GM23248 (cell line): ENCODE data around the gene TMEM145. TPM values are rescaled to one million over a fixed set of nuclear protein-coding genes. Genes with fewer than 3 reads are reported as not detected.

ENCODE experiments used
- DNase-seq: peaks from one replicate; pipeline ENCODE4 v3.0.0-alpha.2; 2015
- H2AFZ ChIP-seq: fragments of 200-600 bp; sonication (generic); 2 replicates; pipeline ENCODE4 v1.6.1; 2016; ENCODE audit warnings: antibody characterized with exemption
- H3F3A ChIP-seq: fragments of 200-600 bp; sonication (generic); 2 replicates; pipeline ENCODE4 v1.6.1; 2016; ENCODE audit warnings: mild to moderate bottlenecking, antibody characterized with exemption, mixed run types; ENCODE audit not compliant: insufficient read depth
- H3K27ac ChIP-seq: fragments of 200-600 bp; sonication (generic); 2 replicates; pipeline ENCODE4 v1.5.1; 2016; ENCODE audit warnings: mild to moderate bottlenecking
- H3K27me3 ChIP-seq: fragments of 200-600 bp; sonication (generic); replicated peaks from 2 replicates; pipeline ENCODE4 v1.6.1; 2016; ENCODE audit warnings: mild to moderate bottlenecking; ENCODE audit not compliant: insufficient read depth
- H3K36me3 ChIP-seq: fragments of 200-600 bp; sonication (generic); 2 replicates; pipeline ENCODE4 v1.6.1; 2016; ENCODE audit warnings: low read depth, mild to moderate bottlenecking
- H3K4me1 ChIP-seq: fragments of 200-600 bp; sonication (generic); 2 replicates; pipeline ENCODE4 v1.6.1; 2016; ENCODE audit warnings: mild to moderate bottlenecking; ENCODE audit not compliant: insufficient read depth
- H3K4me2 ChIP-seq: fragments of 200-600 bp; sonication (generic); one replicate; pipeline ENCODE4 v1.6.1; 2016; ENCODE audit warnings: mild to moderate bottlenecking; ENCODE audit not compliant: unreplicated experiment
- H3K4me3 ChIP-seq: fragments of 200-600 bp; sonication (generic); 2 replicates; pipeline ENCODE4 v1.5.1; 2016; ENCODE audit warnings: mild to moderate bottlenecking
- H3K79me2 ChIP-seq: fragments of 200-600 bp; sonication (generic); 2 replicates; pipeline ENCODE4 v1.6.1; 2016; ENCODE audit warnings: mild to moderate bottlenecking; ENCODE audit not compliant: insufficient read depth
- H3K9ac ChIP-seq: fragments of 200-600 bp; sonication (generic); 2 replicates; pipeline ENCODE4 v1.6.1; 2016; ENCODE audit warnings: mild to moderate bottlenecking
- H3K9me2 ChIP-seq: fragments of 200-600 bp; sonication (generic); 2 replicates; pipeline ENCODE4 v1.6.1; 2016; ENCODE audit warnings: mixed run types, mild to moderate bottlenecking, moderate library complexity; ENCODE audit not compliant: insufficient read depth
- H3K9me3 ChIP-seq: fragments of 200-600 bp; sonication (generic); one replicate; pipeline ENCODE4 v1.6.1; 2017; ENCODE audit warnings: low read depth
- H4K20me1 ChIP-seq: fragments of 200-600 bp; sonication (generic); 2 replicates; pipeline ENCODE4 v1.6.0; 2016; ENCODE audit not compliant: insufficient read depth
- EZH2 ChIP-seq: fragments of 200-600 bp; sonication (generic); IDR thresholded peaks from 2 replicates; pipeline ENCODE4 v1.6.1; 2018; ENCODE audit warnings: antibody characterized with exemption, mild to moderate bottlenecking; ENCODE audit not compliant: insufficient read depth, poor library complexity, severe bottlenecking
- EZH2phosphoT487 ChIP-seq: fragments of 200-600 bp; sonication (generic); IDR thresholded peaks from 2 replicates; pipeline ENCODE4 v1.6.1; 2018; ENCODE audit warnings: antibody characterized with exemption, moderate library complexity, mild to moderate bottlenecking, low read depth; ENCODE audit not compliant: insufficient read depth
- WGBS, 2 experiments: methylation state at CpG; one replicate each; pipeline ENCODE4 v1.1.6; 2015 to 2017; ENCODE audit warnings: low lambda C conversion rate in 2 of 2, low coverage in 1 of 2; ENCODE audit errors: missing lambda C conversion rate in 2 of 2; 5-methylcytosine and 5-hydroxymethylcytosine counted together
- in situ Hi-C: fragments of 300-500 bp; cut with MboI; formaldehyde crosslinking; loops from 2 replicates; pipeline ENCODE4 v1.15.0; 2020
- polyA plus RNA-seq: library from polyadenylated mRNA; unstranded; fragments of >200 nt; fragmentation: Nextera tagmentation; extraction: Ambion mirVana; gene quantifications from 2 replicates; pipeline ENCODE4 v1.2.1, GENCODE V29; 2016
- total RNA-seq: library from RNA; depleted of rRNA; stranded (reverse); fragments of >200 nt; shearing (Covaris generic); gene quantifications from 2 replicates; pipeline ENCODE4 v1.2.3, GENCODE V29; 2014

The TMEM145 gene
- total and polyA plus RNA-seq, 2 experiments from 2014 or later: not detected

DNA sequence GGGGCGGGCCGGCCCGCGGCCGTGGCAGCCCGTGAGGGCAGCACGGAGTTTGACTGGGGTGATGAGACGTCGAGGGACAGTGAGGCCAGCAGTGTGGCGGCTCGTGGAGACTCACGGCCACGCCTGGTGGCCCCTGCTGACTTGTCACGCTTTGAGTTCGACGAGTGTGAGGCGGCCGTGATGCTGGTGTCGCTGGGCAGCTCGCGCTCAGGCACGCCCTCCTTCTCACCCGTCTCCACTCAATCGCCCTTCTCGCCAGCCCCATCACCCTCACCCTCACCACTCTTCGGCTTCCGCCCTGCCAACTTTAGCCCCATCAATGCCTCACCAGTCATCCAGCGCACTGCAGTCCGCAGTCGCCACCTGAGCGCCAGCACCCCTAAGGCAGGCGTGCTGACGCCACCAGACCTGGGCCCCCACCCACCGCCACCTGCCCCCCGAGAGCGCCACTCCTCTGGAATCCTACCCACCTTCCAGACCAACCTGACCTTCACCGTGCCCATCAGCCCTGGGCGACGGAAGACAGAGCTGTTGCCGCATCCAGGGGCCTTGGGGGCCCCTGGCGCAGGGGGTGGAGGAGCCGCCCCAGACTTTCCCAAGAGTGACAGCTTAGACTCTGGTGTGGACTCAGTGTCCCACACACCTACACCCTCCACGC, 39.6 kb upstream of the TMEM145 start:
- Histone ChIP-seq H3K79me2 (peaks cover 85% of the 10 kb centered on the region), H3K9me2 (no peaks in the 10 kb centered on the region), H3K36me3 (no peaks in the 10 kb centered on the region), H3K27ac (no peak overlapping the region), H3K9me3 (no peaks in the 10 kb centered on the region), H3K9ac (no peak overlapping the region), H4K20me1 (no peaks in the 10 kb centered on the region), H3K4me1 (peaks cover 34% of the 10 kb centered on the region), H3K4me2 (no peak overlapping the region), H3F3A (peaks cover 21% of the 10 kb centered on the region), H3K27me3 (no peaks in the 10 kb centered on the region), H2AFZ (no peak overlapping the region), H3K4me3 (no peak overlapping the region)
- in situ Hi-C loops: no loop called here
- no peak for DNase-seq
- TF ChIP-seq EZH2 (no peak), EZH2phosphoT487 (no peak)
- 94 to 95% methylated on average over 42 to 43 of the region's 43 CpGs for WGBS, 2 experiments

DNA sequence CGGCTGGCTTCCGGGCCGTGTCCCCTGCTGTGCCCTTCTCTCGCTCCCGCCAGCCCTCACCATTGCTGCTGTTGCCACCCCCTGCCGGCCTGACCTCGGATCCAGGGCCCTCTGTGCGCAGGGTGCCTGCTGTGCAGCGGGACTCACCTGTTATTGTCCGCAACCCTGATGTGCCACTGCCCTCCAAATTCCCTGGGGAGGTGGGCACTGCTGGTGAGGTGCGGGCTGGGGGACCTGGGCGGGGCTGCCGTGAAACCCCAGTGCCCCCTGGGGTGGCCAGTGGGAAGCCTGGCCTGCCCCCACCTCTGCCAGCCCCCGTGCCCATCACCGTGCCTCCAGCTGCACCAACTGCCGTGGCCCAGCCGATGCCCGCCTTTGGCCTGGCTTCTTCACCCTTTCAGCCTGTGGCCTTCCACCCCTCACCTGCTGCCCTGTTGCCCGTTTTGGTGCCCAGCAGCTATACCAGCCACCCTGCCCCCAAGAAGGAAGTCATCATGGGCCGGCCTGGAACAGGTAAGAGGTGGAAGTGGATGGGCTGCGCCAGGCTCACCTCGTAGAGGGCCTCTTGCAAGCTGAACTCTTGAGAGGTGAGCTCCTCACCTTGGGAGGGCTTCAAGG, 38.9 kb upstream of the TMEM145 start:
- Histone ChIP-seq H3K4me2 (no peak overlapping the region), H3F3A (peaks cover 24% of the 10 kb centered on the region), H4K20me1 (no peaks in the 10 kb centered on the region), H3K9ac (0 out of 2 replicates have a peak overlapping the region, but pooled peaks have one; percentile 3), H3K4me1 (peaks cover 40% of the 10 kb centered on the region), H3K27ac (no peak overlapping the region), H3K36me3 (no peaks in the 10 kb centered on the region), H3K9me3 (no peaks in the 10 kb centered on the region), H3K27me3 (no peaks in the 10 kb centered on the region), H3K79me2 (peaks cover 92% of the 10 kb centered on the region), H2AFZ (no peak overlapping the region), H3K9me2 (no peaks in the 10 kb centered on the region), H3K4me3 (no peak overlapping the region)
- in situ Hi-C loops: no loop called here
- WGBS, 2 experiments: 93 to 95% methylated on average over 18 to 22 of the region's 22 CpGs
- no peak for DNase-seq
- TF ChIP-seq EZH2phosphoT487 (no peak), EZH2 (no peak)

- no peak for DNase-seq
- Histone ChIP-seq H3F3A (peaks cover 22% of the 10 kb centered on the region), H3K4me3 (no peak overlapping the region), H2AFZ (no peak overlapping the region), H4K20me1 (no peaks in the 10 kb centered on the region), H3K9me2 (no peaks in the 10 kb centered on the region), H3K27me3 (no peaks in the 10 kb centered on the region), H3K4me2 (peak overlapping the region; percentile 20), H3K27ac (no peak overlapping the region), H3K36me3 (no peaks in the 10 kb centered on the region), H3K79me2 (peaks cover 89% of the 10 kb centered on the region), H3K9ac (peak overlapping the region; percentile 3; the same call in 1 of the 2 replicates), H3K4me1 (peaks cover 45% of the 10 kb centered on the region), H3K9me3 (no peaks in the 10 kb centered on the region)
- in situ Hi-C loops: no loop called here
- 76 to 82% methylated on average over 7 of the region's 7 CpGs for WGBS, 2 experiments
- no peak for TF ChIP-seq EZH2
- TF ChIP-seq EZH2phosphoT487: no peak
Observed at GRCh38 chr19:42275103-42275502, 38.0 kb upstream of the TMEM145 start.

- Histone ChIP-seq H3K4me1 (peaks cover 45% of the 10 kb centered on the region), H3F3A (peaks cover 18% of the 10 kb centered on the region), H2AFZ (no peak overlapping the region), H3K9me3 (no peaks in the 10 kb centered on the region), H3K27me3 (no peaks in the 10 kb centered on the region), H3K27ac (0 out of 2 replicates have a peak overlapping the region, but pooled peaks have one; percentile 62), H3K79me2 (peaks cover 88% of the 10 kb centered on the region), H3K9me2 (no peaks in the 10 kb centered on the region), H3K36me3 (no peaks in the 10 kb centered on the region), H4K20me1 (no peaks in the 10 kb centered on the region), H3K4me3 (no peak overlapping the region), H3K9ac (0 out of 2 replicates have a peak overlapping the region, but pooled peaks have one; percentile 38), H3K4me2 (peak overlapping the region; percentile 20)
- TF ChIP-seq EZH2phosphoT487: no peak
- TF ChIP-seq EZH2: no peak
- WGBS, 2 experiments: 65 to 69% methylated on average over 3 of the region's 3 CpGs
- no peak for DNase-seq
- in situ Hi-C loops: no loop called here
Observed at GRCh38 chr19:42275517-42275916, 37.6 kb upstream of the TMEM145 start.
